ENCODE data around the gene PRAMEF10. TPM values are rescaled to one million over a fixed set of nuclear protein-coding genes. Genes with fewer than 3 reads are reported as not detected.
A peak's percentile ranks its signal among the peaks of the same experiment; 100 is the strongest.
"Not testable (repeated sequence)": the region's sequence is repeated elsewhere in the genome, so short reads cannot be mapped to it uniquely, and the experiment has no call there.

The PRAMEF10 gene
- total and polyA plus RNA-seq, 2 of the 13 experiments (the other 11 are each of a cell fraction or from before 2014, with no cell fraction given) = not detected

- CTCF ChIA-PET (ENCODE audit: low intra/inter-chr PET ratio, low total read pairs); H3K79me2 ChIP-seq (ENCODE audit: insufficient read depth, low read length); DNase-seq (ENCODE audit: low spot score); in situ Hi-C loops (cut with HindIII; ENCODE audit: extremely low pct_ligation_motif_present, low pct_unique_long_range_greater_than_20kb); POLR2A ChIA-PET; H3K27ac ChIP-seq (ENCODE audit: extremely low read length, insufficient read depth, low read length); FAIRE-seq; H2AFZ ChIP-seq (ENCODE audit: low read length); H3K27me3 ChIP-seq (ENCODE audit: control insufficient read depth in 1 of 2, insufficient read depth in 2 of 2, low read length in 2 of 2); H4K20me1 ChIP-seq (ENCODE audit: insufficient read depth, low read length); BruUV-seq (replicated peaks); H3K9ac ChIP-seq (ENCODE audit: insufficient read depth, low read depth, low read length); H3K36me3 ChIP-seq (replicated peaks in 1 of 2; ENCODE audit: control insufficient read depth in 1 of 2, insufficient read depth in 2 of 2, low read length in 2 of 2); H3K4me2 ChIP-seq (ENCODE audit: low read depth, low read length); intact Hi-C loops (cut with micrococcal nuclease; ENCODE audit: unreplicated experiment); H3K4me1 ChIP-seq (ENCODE audit: insufficient read depth, low read length); ATAC-seq; H3K4me3 ChIP-seq (replicated peaks in 1 of 3; ENCODE audit: insufficient read depth in 1 of 3, low read depth in 2 of 3, low read length in 3 of 3); H3K9me3 ChIP-seq (ENCODE audit: low read length): not testable (repeated sequence)
- TF ChIP-seq STAG1 (CRISPR knock-in tag; IDR thresholded peaks at IDR 0.05) = 0 out of 2 replicates have a peak, but pooled peaks have one; percentile 4
- WGBS (ENCODE audit: low lambda C conversion rate) = 0% methylated on average over 2 of the region's 2 CpGs
Measured at GRCh38 chr1:12921749-12922148, 23.7 kb upstream of the PRAMEF10 start.

- H4K20me1 ChIP-seq (ENCODE audit: insufficient read depth, low read length); BruUV-seq (replicated peaks); H3K27ac ChIP-seq (ENCODE audit: extremely low read length, insufficient read depth, low read length); H3K4me3 ChIP-seq (replicated peaks in 1 of 3; ENCODE audit: insufficient read depth in 1 of 3, low read depth in 2 of 3, low read length in 3 of 3); H3K9ac ChIP-seq (ENCODE audit: insufficient read depth, low read depth, low read length); H3K36me3 ChIP-seq (replicated peaks in 1 of 2; ENCODE audit: control insufficient read depth in 1 of 2, insufficient read depth in 2 of 2, low read length in 2 of 2); DNase-seq (ENCODE audit: low spot score); ATAC-seq; intact Hi-C loops (cut with micrococcal nuclease; ENCODE audit: unreplicated experiment); H3K9me3 ChIP-seq (ENCODE audit: low read length); H3K4me2 ChIP-seq (ENCODE audit: low read depth, low read length); CTCF ChIA-PET (ENCODE audit: low intra/inter-chr PET ratio, low total read pairs); POLR2A ChIA-PET; H3K4me1 ChIP-seq (ENCODE audit: insufficient read depth, low read length); H2AFZ ChIP-seq (ENCODE audit: low read length); H3K27me3 ChIP-seq (ENCODE audit: control insufficient read depth in 1 of 2, insufficient read depth in 2 of 2, low read length in 2 of 2); FAIRE-seq; H3K79me2 ChIP-seq (ENCODE audit: insufficient read depth, low read length); in situ Hi-C loops (cut with HindIII; ENCODE audit: extremely low pct_ligation_motif_present, low pct_unique_long_range_greater_than_20kb): not testable (repeated sequence)
- WGBS (ENCODE audit: low lambda C conversion rate) = no CpG with 5 or more reads among the region's 1 CpG
Measured at GRCh38 chr1:12916310-12916709, 18.2 kb upstream of the PRAMEF10 start, which contains the start of gene PRAMEF7. Gene PRAMEF7 (plus strand): TSS chr1:12916610. CDS start chr1:12917693, 1,083 bp downstream.

GRCh38 chr1:12903793-12904572, 5.9 kb upstream of the PRAMEF10 start:
- FAIRE-seq; H3K79me2 ChIP-seq (ENCODE audit: insufficient read depth, low read length); intact Hi-C loops (cut with micrococcal nuclease; ENCODE audit: unreplicated experiment); ATAC-seq; DNase-seq (ENCODE audit: low spot score); BruUV-seq (replicated peaks); H3K27me3 ChIP-seq (ENCODE audit: control insufficient read depth in 1 of 2, insufficient read depth in 2 of 2, low read length in 2 of 2); H3K4me3 ChIP-seq (replicated peaks in 1 of 3; ENCODE audit: insufficient read depth in 1 of 3, low read depth in 2 of 3, low read length in 3 of 3); H3K4me1 ChIP-seq (ENCODE audit: insufficient read depth, low read length); POLR2A ChIA-PET; H3K4me2 ChIP-seq (ENCODE audit: low read depth, low read length); H3K27ac ChIP-seq (ENCODE audit: extremely low read length, insufficient read depth, low read length); H4K20me1 ChIP-seq (ENCODE audit: insufficient read depth, low read length); H2AFZ ChIP-seq (ENCODE audit: low read length); H3K9me3 ChIP-seq (ENCODE audit: low read length); CTCF ChIA-PET (ENCODE audit: low intra/inter-chr PET ratio, low total read pairs); in situ Hi-C loops (cut with HindIII; ENCODE audit: extremely low pct_ligation_motif_present, low pct_unique_long_range_greater_than_20kb); H3K9ac ChIP-seq (ENCODE audit: insufficient read depth, low read depth, low read length); H3K36me3 ChIP-seq (replicated peaks in 1 of 2; ENCODE audit: control insufficient read depth in 1 of 2, insufficient read depth in 2 of 2, low read length in 2 of 2): not testable (repeated sequence)
- no CpG with 5 or more reads among the region's 5 CpGs for WGBS (ENCODE audit: low lambda C conversion rate)

- H3K27me3 ChIP-seq (ENCODE audit: control insufficient read depth in 1 of 2, insufficient read depth in 2 of 2, low read length in 2 of 2); in situ Hi-C loops (cut with HindIII; ENCODE audit: extremely low pct_ligation_motif_present, low pct_unique_long_range_greater_than_20kb); H3K9me3 ChIP-seq (ENCODE audit: low read length); H4K20me1 ChIP-seq (ENCODE audit: insufficient read depth, low read length); H3K27ac ChIP-seq (ENCODE audit: extremely low read length, insufficient read depth, low read length); H3K4me2 ChIP-seq (ENCODE audit: low read depth, low read length); H3K9ac ChIP-seq (ENCODE audit: insufficient read depth, low read depth, low read length); H3K79me2 ChIP-seq (ENCODE audit: insufficient read depth, low read length); DNase-seq (ENCODE audit: low spot score); BruUV-seq (replicated peaks); POLR2A ChIA-PET; H2AFZ ChIP-seq (ENCODE audit: low read length); H3K4me1 ChIP-seq (ENCODE audit: insufficient read depth, low read length); H3K4me3 ChIP-seq (replicated peaks in 1 of 3; ENCODE audit: insufficient read depth in 1 of 3, low read depth in 2 of 3, low read length in 3 of 3); intact Hi-C loops (cut with micrococcal nuclease; ENCODE audit: unreplicated experiment); H3K36me3 ChIP-seq (replicated peaks in 1 of 2; ENCODE audit: control insufficient read depth in 1 of 2, insufficient read depth in 2 of 2, low read length in 2 of 2); FAIRE-seq; ATAC-seq; CTCF ChIA-PET (ENCODE audit: low intra/inter-chr PET ratio, low total read pairs): not testable (repeated sequence)
Measured at GRCh38 chr1:12899186-12899585, 1.1 kb upstream of the PRAMEF10 start.
